ENCODE data around the gene COL18A1.

- TF ChIP-seq, protein P1, sequence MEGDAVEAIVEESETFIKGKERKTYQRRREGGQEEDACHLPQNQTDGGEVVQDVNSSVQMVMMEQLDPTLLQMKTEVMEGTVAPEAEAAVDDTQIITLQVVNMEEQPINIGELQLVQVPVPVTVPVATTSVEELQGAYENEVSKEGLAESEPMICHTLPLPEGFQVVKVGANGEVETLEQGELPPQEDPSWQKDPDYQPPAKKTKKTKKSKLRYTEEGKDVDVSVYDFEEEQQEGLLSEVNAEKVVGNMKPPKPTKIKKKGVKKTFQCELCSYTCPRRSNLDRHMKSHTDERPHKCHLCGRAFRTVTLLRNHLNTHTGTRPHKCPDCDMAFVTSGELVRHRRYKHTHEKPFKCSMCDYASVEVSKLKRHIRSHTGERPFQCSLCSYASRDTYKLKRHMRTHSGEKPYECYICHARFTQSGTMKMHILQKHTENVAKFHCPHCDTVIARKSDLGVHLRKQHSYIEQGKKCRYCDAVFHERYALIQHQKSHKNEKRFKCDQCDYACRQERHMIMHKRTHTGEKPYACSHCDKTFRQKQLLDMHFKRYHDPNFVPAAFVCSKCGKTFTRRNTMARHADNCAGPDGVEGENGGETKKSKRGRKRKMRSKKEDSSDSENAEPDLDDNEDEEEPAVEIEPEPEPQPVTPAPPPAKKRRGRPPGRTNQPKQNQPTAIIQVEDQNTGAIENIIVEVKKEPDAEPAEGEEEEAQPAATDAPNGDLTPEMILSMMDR (IDR thresholded peaks at IDR 0.05 in 4 of 5, conservative IDR thresholded peaks at IDR 0.05 in 1 of 5), result no peak
- no peak for TF ChIP-seq POLR2A (IDR thresholded peaks at IDR 0.05)
These were observed 24.4 kb upstream of the COL18A1 start for GRCh38 chr21:45380566-45380965.
